Stimulated activated CD8-positive, alpha-beta memory T cell treated with anti-CD3 and anti-CD28 coated beads, Interleukin-7, amount 100 ng/mL, for 24 hours (primary cell): ENCODE measurements around the gene PPIF.

Experiments used
- DNase-seq: peaks from one replicate; pipeline ENCODE4 v3.0.0-alpha.2; 2020; ENCODE audit warnings: low read depth

Gene PPIF

GRCh38 chr10:79347226-79347893, at the start of gene PPIF:
Gene PPIF (plus strand): TSS chr10:79347469. CDS start chr10:79347549, 80 bp downstream.
- DNase-seq: peak; percentile 85

DNA sequence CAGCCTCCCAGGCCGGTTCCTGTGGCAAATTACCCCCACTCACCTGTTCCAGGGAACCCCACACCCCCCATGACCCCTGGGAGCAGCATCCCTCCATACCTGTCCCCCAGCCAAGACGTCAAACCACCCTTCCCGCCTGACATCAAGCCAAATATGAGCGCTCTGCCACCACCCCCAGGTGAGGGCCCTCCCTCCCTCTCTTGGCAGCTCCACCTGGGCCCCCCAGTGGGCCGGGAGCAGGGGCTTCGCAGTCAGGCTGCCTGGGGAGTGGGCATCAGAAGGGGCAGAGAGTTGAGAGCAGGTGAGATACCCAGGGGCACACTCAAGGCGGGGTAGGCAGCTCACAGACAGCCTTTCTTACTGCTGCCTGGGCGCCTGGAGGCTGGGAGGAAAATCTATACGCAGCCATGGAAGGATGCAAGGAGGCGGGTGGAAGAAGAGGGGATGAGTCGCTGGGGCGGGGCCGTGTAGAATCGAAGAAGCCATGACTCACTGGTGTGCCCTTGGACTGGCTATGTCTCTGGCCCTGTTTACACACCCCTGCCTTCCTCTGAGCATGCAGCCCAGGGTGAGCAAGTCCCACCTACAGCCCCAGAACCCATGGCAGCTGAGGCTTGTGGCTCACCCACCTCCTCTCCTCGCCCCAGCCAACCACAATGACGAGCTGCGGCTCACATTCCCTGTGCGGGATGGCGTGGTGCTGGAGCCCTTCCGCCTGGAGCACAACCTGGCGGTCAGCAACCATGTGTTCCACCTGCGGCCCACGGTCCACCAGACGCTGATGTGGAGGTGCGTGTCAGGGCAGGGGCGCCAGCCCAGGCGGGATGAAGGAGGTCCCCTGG, 48.6 kb upstream of the PPIF start:
- no peak for DNase-seq

DNA sequence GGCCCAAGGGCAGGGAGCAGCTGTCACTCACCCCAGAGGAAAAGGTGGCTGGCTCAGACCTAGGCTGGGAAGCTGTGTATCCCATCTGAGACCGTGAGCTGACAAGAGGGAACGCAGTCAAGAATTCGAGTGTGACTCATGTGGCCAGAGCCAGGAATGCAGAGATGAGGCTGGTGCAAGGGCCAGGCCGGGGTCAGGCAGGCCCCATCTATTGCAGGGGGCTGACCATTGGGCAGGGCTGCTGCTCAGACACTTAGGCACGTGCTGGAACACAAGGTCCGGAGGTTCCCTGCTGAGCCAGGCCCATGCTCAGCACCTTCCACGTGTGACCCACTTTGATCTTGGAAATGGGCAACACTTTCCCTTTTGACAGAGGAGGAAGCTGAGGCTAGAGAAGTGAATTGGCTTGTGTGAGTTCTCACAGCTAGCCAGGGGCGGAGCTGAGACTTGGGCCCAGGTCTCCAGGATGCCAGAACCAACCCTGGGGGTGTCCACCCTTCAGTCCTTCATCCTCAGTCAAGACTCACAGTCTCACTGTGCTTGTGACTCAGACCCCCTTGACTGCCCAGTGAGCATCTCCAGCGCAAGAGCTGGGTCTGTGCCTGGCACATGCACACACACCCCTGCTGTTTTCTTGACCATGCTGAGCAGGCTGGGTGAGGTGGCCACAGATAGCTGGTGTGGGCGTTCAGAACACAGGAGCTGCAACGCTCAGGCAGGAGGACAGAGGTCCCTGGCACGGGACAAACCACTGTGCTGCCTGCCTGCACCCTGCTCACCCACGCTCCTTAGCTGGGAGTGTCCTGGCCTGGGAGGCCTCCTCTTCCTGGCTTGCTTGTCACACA, 47.6 kb upstream of the PPIF start:
- DNase-seq: no peak

DNA sequence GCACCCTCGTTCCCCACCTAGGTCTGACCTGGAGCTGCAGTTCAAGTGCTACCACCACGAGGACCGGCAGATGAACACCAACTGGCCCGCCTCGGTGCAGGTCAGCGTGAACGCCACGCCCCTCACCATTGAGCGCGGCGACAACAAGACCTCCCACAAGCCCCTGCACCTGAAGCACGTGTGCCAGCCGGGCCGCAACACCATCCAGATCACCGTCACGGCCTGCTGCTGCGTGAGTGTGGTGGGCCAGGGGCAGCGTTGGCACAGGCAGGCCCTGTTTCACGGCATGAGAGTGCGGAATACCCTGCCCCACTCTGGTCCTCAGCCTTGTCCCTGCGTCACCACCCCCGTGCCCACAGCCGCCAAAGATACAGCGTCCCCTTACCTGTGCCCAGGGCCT, 46.6 kb upstream of the PPIF start:
- DNase-seq: no peak

DNA sequence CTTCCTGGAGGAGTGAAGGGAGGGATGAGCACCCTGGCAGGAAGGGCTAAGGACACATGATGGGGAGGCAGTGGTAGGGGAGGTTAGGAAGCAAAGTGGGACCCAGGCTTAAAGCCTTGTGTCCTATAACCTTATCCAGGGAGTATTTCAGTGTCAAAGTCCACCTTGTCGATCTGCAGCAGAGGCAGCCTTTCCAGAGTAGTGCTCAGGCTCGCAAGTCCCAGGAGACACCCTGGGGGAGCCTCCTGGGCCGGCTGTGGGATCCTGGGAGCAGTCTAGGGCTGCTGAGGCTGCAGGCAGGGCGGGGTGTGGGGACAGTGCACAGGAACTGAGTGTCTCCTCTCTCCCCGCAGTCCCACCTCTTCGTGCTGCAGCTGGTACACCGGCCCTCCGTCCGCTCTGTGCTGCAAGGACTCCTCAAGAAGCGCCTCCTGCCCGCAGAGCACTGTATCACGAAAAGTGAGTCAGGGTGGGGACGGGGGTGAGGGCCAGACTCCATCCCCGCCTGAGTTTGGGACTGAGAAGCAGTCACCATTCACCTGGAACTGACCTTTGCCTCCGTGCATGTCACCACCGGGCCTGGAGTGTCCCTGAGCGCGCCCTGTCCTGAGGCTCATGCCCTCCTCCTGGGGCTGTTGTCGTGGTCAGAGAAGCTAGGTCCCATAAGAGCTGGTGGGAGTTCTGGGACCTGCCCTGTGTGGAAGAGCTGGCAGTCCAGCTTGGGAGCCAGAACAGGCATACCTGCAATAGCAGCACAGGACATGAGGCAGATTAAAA, 45.3 kb upstream of the PPIF start:
- DNase-seq: no peak

- DNase-seq: no peak
Measured at GRCh38 chr10:79303631-79304478, 43.4 kb upstream of the PPIF start.

DNA sequence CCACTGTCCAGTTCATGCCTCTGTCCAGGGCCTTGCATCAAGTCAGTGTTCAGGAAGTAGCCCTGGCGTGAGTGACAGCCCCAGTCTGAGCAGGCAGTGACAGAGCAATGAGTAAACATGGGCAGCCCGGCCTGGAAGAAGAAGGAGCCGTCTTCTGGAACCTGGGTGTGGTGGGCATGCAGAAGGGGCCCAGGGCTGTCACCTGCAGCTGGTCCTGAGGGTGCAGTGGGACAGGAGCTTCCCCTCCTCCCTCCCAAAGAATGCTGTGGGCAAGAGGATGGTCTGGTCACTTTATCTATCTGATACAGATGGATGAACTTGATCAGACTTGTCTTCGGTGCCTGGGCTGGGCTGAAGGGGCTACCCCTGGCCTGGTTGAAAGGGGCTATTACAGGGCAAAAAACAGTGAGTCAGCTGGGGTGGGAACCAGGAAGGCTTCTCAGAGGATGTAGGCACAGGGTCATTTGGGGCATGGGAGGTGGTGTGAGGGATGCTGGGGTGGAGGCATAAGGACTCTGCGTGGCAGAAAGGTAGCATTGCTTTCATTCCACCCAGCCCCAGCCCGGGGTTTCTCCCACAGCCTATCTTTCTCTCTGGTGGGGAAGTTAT, 42.7 kb upstream of the PPIF start:
- DNase-seq: no peak

DNA sequence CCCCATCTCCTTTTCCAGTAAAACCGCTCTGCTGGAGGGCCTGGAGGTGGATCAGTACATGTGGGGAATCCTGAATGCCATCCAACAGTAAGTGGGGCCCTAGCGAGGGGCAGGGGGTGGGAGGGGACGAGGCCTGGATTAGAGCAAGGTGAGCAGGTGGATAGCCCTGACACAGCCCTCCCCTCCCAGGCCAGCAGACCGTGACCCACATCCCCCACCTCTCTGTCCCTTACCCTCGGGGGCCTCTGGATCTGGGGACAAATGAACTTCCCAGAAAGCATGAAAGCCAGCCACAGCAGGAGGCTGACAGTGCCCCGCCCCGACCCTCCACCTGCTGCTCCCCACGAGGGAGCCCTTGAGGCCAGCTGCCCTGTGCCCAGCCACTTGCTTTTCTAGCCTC, 41.8 kb upstream of the PPIF start:
- no peak for DNase-seq

GRCh38 chr10:79305988-79306387, 41.3 kb upstream of the PPIF start:
- DNase-seq: no peak

DNA sequence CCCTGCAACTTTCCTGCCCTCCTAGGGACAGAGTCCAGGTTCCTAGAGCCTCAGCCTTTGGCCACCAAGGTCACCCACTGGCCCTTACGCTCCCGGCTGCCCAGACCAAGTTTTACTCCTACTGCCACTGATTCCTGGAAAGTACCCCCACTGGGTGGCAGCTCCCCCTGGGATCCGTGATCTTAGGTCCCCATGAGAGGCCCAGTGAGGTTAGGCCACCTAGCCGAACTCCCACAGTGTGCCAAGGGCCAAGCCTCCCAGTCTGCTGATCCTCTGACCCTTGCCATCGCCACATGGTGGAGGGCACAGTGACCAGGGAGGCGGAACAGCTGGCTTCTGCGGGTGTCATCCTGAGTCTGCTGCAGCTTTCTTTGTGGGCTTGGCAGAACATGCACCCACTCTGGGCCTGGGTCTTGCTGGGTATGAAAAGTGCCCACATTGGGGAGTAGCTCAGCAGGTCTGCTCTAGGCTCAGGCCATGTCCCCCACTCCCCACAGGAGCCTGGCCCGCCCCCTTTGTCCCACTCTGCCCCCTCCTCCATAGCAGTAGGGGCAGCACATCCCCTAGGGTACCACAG, 40.5 kb upstream of the PPIF start:
- DNase-seq: no peak

DNA sequence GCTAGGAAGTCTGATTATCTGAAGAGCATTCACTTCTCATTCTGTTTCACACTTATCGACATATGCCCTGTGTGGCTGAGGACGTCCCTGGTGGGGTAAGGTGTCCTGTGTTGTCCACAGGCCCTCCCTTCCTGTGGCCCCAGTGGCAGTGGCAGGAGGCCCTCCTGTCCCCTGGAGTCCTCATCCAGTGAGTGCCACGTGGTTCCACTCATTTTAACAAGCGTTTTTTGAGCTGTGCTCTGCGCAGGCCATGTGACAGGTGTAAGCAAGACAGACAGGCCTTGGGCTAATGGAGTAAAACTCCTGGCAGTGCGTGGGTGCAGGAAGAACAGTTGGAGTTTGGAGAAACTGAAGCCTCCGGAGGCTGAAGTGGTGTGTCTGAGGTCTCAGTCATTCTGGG, 39.3 kb upstream of the PPIF start:
- no peak for DNase-seq

GRCh38 chr10:79308969-79309665, 38.2 kb upstream of the PPIF start:
- no peak for DNase-seq

DNA sequence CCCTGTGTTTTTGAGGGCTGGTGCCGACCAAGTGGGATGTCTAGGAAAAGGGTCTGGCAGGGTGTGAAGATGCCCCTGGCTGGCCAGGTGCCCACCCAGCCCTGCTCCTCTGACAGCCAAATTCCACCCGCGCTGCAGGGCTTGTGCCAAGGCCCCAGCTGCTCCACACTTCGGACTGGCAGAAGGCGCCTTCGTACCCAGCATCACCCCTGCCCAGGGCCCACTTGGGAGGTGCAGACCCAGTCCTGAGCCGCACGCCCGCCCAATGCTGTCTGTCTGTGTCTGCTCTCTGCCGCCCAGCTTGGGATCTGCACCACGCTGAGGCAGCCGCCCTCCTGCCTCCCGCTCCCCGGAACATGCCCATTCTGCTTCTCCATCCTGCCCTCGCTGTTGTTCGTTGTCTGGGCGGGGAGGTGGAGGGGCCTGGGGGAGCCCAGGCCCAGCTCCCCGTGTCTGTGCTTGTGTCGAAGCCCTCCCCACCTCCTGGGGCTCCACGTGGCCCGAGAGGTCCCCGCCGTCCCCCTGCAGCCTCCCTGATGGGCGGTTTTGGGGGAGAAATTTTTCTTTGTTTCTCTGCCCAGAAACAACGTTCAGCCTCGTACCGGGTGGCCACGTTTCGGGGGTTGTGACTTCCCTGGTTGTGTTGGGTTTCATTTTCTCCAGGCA, 36.9 kb upstream of the PPIF start:
- no peak for DNase-seq

GRCh38 chr10:79310911-79311573, 36.2 kb upstream of the PPIF start:
- no peak for DNase-seq

GRCh38 chr10:79311581-79312407, 35.5 kb upstream of the PPIF start:
- no peak for DNase-seq

- DNase-seq: no peak
Measured at GRCh38 chr10:79312601-79313187, 34.6 kb upstream of the PPIF start.

DNA sequence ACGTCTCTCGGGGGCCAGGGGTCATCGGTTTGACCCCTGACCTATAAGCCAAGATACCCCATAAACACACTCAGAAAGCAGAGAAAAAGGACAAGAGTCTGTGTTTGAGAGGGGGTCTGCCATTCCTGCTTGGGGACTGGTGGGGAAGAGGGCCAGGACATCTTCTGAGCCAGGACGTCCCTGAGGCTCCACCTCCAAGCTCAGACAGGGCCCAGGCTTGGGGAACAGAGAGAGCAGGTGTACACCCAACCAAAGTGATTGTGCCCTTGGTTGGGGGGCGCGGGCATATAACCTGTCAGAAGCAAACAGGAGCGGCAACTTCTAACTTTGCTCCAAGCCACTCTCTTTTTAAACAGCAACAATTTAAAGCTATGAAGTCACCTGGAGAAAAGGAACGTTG, 33.9 kb upstream of the PPIF start:
- DNase-seq: no peak
